ENCODE data around the gene CACNA1B.
"Not testable (repeated sequence)": the region's sequence is repeated elsewhere in the genome, so short reads cannot be mapped to it uniquely, and the experiment has no call there.

The CACNA1B gene

GRCh38 chr9:137881591-137882505, 4.3 kb downstream of the CACNA1B start:
- DNase-seq (ENCODE audit: low read depth, low spot score): no peak
- peaks cover 41% of the 10 kb centered on the region for H3K36me3 ChIP-seq (ENCODE audit: insufficient read depth, insufficient read length, low read length)
- H3K9me3 ChIP-seq (ENCODE audit: insufficient read depth, low read length): no peaks in the 10 kb centered on the region
- no peak overlapping the region for H3K4me3 ChIP-seq (ENCODE audit: insufficient read length, low read depth)
- peaks cover 5% of the 10 kb centered on the region for H3K4me1 ChIP-seq (ENCODE audit: insufficient read depth, insufficient read length)
- H3K27me3 ChIP-seq (ENCODE audit: insufficient read depth, insufficient read length): peaks cover 8% of the 10 kb centered on the region
- TF ChIP-seq SUZ12 (IDR thresholded peaks at IDR 0.05; ENCODE audit: extremely low read depth, insufficient read depth, insufficient read length) (no peak), YY1 (IDR thresholded peaks at IDR 0.05; ENCODE audit: insufficient read depth, insufficient read length) (no peak), ZNF274 (IDR thresholded peaks at IDR 0.05; ENCODE audit: low read depth, low read length) (no peak)
- no peak overlapping the region for H3K9ac ChIP-seq (ENCODE audit: insufficient read length, low read depth)

- no peak for TF ChIP-seq ZNF274 (IDR thresholded peaks at IDR 0.05; ENCODE audit: low read depth, low read length)
- no peak for TF ChIP-seq YY1 (IDR thresholded peaks at IDR 0.05; ENCODE audit: insufficient read depth, insufficient read length)
- TF ChIP-seq SUZ12 (IDR thresholded peaks at IDR 0.05; ENCODE audit: extremely low read depth, insufficient read depth, insufficient read length): no peak
- Histone ChIP-seq H3K9me3 (ENCODE audit: insufficient read depth, low read length) (no peaks in the 10 kb centered on the region), H3K4me3 (ENCODE audit: insufficient read length, low read depth) (no peak overlapping the region), H3K27me3 (ENCODE audit: insufficient read depth, insufficient read length) (peaks cover 3% of the 10 kb centered on the region), H3K9ac (ENCODE audit: insufficient read length, low read depth) (no peak overlapping the region), H3K36me3 (ENCODE audit: insufficient read depth, insufficient read length, low read length) (peaks cover 41% of the 10 kb centered on the region), H3K4me1 (ENCODE audit: insufficient read depth, insufficient read length) (peaks cover 5% of the 10 kb centered on the region)
- DNase-seq (ENCODE audit: low read depth, low spot score): no peak
These were observed 4.9 kb downstream of the CACNA1B start for GRCh38 chr9:137882506-137882821.

GRCh38 chr9:137883977-137884376, 6.4 kb downstream of the CACNA1B start:
- H3K4me1 ChIP-seq (ENCODE audit: insufficient read depth, insufficient read length); DNase-seq (ENCODE audit: low read depth, low spot score); H3K9ac ChIP-seq (ENCODE audit: insufficient read length, low read depth); H3K9me3 ChIP-seq (ENCODE audit: insufficient read depth, low read length); H3K27me3 ChIP-seq (ENCODE audit: insufficient read depth, insufficient read length); H3K4me3 ChIP-seq (ENCODE audit: insufficient read length, low read depth): not testable (repeated sequence)
- peaks cover 38% of the 10 kb centered on the region for H3K36me3 ChIP-seq (ENCODE audit: insufficient read depth, insufficient read length, low read length)

- H3K36me3 ChIP-seq (ENCODE audit: insufficient read depth, insufficient read length, low read length): peaks cover 32% of the 10 kb centered on the region
- H3K4me3 ChIP-seq (ENCODE audit: insufficient read length, low read depth); DNase-seq (ENCODE audit: low read depth, low spot score); H3K9me3 ChIP-seq (ENCODE audit: insufficient read depth, low read length); H3K9ac ChIP-seq (ENCODE audit: insufficient read length, low read depth); H3K27me3 ChIP-seq (ENCODE audit: insufficient read depth, insufficient read length); H3K4me1 ChIP-seq (ENCODE audit: insufficient read depth, insufficient read length): not testable (repeated sequence)
These were observed 7.0 kb downstream of the CACNA1B start for GRCh38 chr9:137884547-137884946.

GRCh38 chr9:137885121-137885520, 7.5 kb downstream of the CACNA1B start:
- H3K4me1 ChIP-seq (ENCODE audit: insufficient read depth, insufficient read length); H3K27me3 ChIP-seq (ENCODE audit: insufficient read depth, insufficient read length); H3K9ac ChIP-seq (ENCODE audit: insufficient read length, low read depth); H3K4me3 ChIP-seq (ENCODE audit: insufficient read length, low read depth); DNase-seq (ENCODE audit: low read depth, low spot score); H3K9me3 ChIP-seq (ENCODE audit: insufficient read depth, low read length): not testable (repeated sequence)
- peaks cover 27% of the 10 kb centered on the region for H3K36me3 ChIP-seq (ENCODE audit: insufficient read depth, insufficient read length, low read length)

GRCh38 chr9:137888621-137889020, 11.0 kb downstream of the CACNA1B start:
- not testable (repeated sequence) for H3K9ac ChIP-seq (ENCODE audit: insufficient read length, low read depth); H3K9me3 ChIP-seq (ENCODE audit: insufficient read depth, low read length); H3K4me3 ChIP-seq (ENCODE audit: insufficient read length, low read depth); H3K27me3 ChIP-seq (ENCODE audit: insufficient read depth, insufficient read length); DNase-seq (ENCODE audit: low read depth, low spot score); H3K4me1 ChIP-seq (ENCODE audit: insufficient read depth, insufficient read length)
- H3K36me3 ChIP-seq (ENCODE audit: insufficient read depth, insufficient read length, low read length): peaks cover 16% of the 10 kb centered on the region

- not testable (repeated sequence) for H3K27me3 ChIP-seq (ENCODE audit: insufficient read depth, insufficient read length); H3K9me3 ChIP-seq (ENCODE audit: insufficient read depth, low read length); H3K9ac ChIP-seq (ENCODE audit: insufficient read length, low read depth); DNase-seq (ENCODE audit: low read depth, low spot score); H3K4me3 ChIP-seq (ENCODE audit: insufficient read length, low read depth); H3K4me1 ChIP-seq (ENCODE audit: insufficient read depth, insufficient read length)
- peaks cover 16% of the 10 kb centered on the region for H3K36me3 ChIP-seq (ENCODE audit: insufficient read depth, insufficient read length, low read length)
These were observed 12.4 kb downstream of the CACNA1B start for GRCh38 chr9:137889966-137890365.

- not testable (repeated sequence) for H3K9me3 ChIP-seq (ENCODE audit: insufficient read depth, low read length); H3K4me3 ChIP-seq (ENCODE audit: insufficient read length, low read depth); H3K4me1 ChIP-seq (ENCODE audit: insufficient read depth, insufficient read length); H3K9ac ChIP-seq (ENCODE audit: insufficient read length, low read depth); DNase-seq (ENCODE audit: low read depth, low spot score); H3K27me3 ChIP-seq (ENCODE audit: insufficient read depth, insufficient read length)
- H3K36me3 ChIP-seq (ENCODE audit: insufficient read depth, insufficient read length, low read length): peaks cover 16% of the 10 kb centered on the region
These were observed 13.4 kb downstream of the CACNA1B start for GRCh38 chr9:137890768-137891587.
